Heart left ventricle (tissue), 13 donors: Measurements from ENCODE around the gene PRIMPOL.

Experiments used
- POLR2A ChIP-seq, 2 donors: fragments of 450-650 bp; IDR thresholded peaks; one replicate each; pipeline ENCODE4 v1.6.1; 2017; ENCODE audit warnings: antibody characterized with exemption in 2 of 2, mild to moderate bottlenecking in 2 of 2, moderate library complexity in 2 of 2
- TF ChIP-seq, protein P1 (sequence below), 12 donors: fragments of 200-600 bp; sonication (generic) in 4 of 12; IDR thresholded peaks; one replicate each; pipeline versions ENCODE4 v1.5.0 to v1.8.0; 2018 to 2022; ENCODE audit warnings: antibody characterized with exemption in 12 of 12, mild to moderate bottlenecking in 5 of 12
- donor health status: ischemic (EF 13 %, LVEDD 7.1; RV severe dilation, severe dysfunction).
- donor health status: DM: no; HTN: yes; CAD: no.
- donor health status: DM: no; HTN: no; CAD: no.
- donor health status: ischemic (EF 25% LVEDD 6.9; RV normal size, moderate dysfunction).
- donor health status: ischemic (EF 25% LVEDD 5.7; RV mildly dilated, moderate dysfunction).
- donor health status: ischemic (EF 35%, LVEDD 5.7; RV mildly dilated, moderate dysfunction).
- donor health status: nonischemic (EF 11% LVEDD 7.7; RV severe dilation, severe dysfunction).
- donor health status: DM: yes; HTN: yes; CAD: no.
- donor health status: PGD.
- donor health status: ischemic (EF 29% LVEDD 5.4; RV normal size, mild dysfunction).
- donor health status: nonischemic (EF 23%, LVEDD 6.1; RV moderate dilation, normal function).

DNA sequence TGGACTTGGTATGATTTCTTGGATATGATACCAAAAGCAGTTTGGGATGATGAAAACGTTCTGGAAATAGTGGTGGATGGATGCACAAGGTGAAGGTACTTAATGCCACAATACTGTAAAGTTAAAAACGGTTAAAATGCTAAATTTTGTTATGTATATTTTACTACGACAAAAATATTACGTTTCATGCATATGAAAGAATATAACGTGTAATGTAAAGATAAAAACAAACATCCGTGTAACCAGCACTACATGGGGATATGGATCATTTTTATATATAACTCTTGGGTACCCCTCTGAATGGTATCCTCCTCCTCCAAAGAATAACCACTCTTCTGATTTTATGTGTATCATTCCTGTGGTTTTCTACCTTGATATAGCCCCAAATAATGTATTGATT, 85.2 kb downstream of the PRIMPOL start:
- TF ChIP-seq, protein P1, sequence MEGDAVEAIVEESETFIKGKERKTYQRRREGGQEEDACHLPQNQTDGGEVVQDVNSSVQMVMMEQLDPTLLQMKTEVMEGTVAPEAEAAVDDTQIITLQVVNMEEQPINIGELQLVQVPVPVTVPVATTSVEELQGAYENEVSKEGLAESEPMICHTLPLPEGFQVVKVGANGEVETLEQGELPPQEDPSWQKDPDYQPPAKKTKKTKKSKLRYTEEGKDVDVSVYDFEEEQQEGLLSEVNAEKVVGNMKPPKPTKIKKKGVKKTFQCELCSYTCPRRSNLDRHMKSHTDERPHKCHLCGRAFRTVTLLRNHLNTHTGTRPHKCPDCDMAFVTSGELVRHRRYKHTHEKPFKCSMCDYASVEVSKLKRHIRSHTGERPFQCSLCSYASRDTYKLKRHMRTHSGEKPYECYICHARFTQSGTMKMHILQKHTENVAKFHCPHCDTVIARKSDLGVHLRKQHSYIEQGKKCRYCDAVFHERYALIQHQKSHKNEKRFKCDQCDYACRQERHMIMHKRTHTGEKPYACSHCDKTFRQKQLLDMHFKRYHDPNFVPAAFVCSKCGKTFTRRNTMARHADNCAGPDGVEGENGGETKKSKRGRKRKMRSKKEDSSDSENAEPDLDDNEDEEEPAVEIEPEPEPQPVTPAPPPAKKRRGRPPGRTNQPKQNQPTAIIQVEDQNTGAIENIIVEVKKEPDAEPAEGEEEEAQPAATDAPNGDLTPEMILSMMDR (IDR thresholded peaks at IDR 0.05): no peak
- no peak for TF ChIP-seq POLR2A (IDR thresholded peaks at IDR 0.05)
